Peyer's patch (tissue), 4 donors: ENCODE data around the gene PPP6R1.

Experiments
- CTCF ChIP-seq, 6 experiments: fragments of 450-650 bp in 4 of 6; fragments of 200-600 bp in 2 of 6; sonication (generic) in 1 of 6; IDR thresholded peaks; one replicate each; pipeline ENCODE4 v1.5.1; 2017 to 2019; ENCODE audit warnings: antibody characterized with exemption in 6 of 6, mild to moderate bottlenecking in 3 of 6, moderate library complexity in 1 of 6
- POLR2A ChIP-seq, 2 donors: fragments of 450-650 bp; IDR thresholded peaks; one replicate each; pipeline ENCODE4 v1.5.1; 2017; ENCODE audit warnings: antibody characterized with exemption in 2 of 2, mild to moderate bottlenecking in 2 of 2, moderate library complexity in 2 of 2

GRCh38 chr19:55228403-55229031, 30.3 kb downstream of the PPP6R1 start, which contains the start of gene TMEM86B:
- TF ChIP-seq CTCF (IDR thresholded peaks at IDR 0.05) (no peak), POLR2A (IDR thresholded peaks at IDR 0.05) (no peak)
